NCI-H2196 treated with DMSO at 0.1 percent for 48 hours (cell line): Measurements from ENCODE around the gene F2RL1.
"Not testable (repeated sequence)": the region's sequence is repeated elsewhere in the genome, so short reads cannot be mapped to it uniquely, and the experiment has no call there.

Source experiments
- DNase-seq: peaks from one replicate; lab custom pipeline; 2025; ENCODE audit not compliant: unreplicated experiment; lab: John Stamatoyannopoulos, UW

The F2RL1 gene

DNA sequence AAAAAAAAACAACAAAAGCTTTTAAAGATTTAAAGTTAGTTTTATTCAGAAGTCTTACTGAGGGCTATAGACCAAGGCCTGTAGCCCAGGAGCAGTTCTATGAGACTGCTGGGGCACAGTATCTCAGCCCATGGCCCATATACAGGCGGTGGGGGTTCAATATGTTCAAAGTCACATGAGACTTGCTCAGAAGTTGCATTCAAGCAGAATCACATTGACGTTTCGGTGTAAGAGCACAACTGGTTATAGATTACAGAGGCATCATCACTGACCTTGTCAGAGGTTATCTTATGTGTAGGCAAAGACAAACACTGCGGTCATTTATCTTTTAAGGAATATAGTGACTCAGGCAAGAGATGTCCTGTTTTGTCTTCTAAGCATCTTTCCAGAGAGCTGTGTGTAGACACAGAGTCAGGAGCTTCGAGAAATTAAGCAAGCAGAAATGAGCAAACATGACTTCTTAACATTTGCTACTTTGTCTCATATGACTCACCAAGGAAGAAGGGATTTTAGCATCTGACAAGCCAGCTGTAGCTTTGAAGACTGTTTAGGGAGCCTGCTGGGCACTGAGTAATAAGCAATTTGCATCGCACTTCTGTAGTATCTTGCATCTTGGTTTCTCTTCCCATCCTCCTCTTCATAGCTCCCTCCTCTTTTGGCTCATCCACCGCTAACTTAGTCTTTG, 12.9 kb upstream of the F2RL1 start:
- no peak for DNase-seq

DNA sequence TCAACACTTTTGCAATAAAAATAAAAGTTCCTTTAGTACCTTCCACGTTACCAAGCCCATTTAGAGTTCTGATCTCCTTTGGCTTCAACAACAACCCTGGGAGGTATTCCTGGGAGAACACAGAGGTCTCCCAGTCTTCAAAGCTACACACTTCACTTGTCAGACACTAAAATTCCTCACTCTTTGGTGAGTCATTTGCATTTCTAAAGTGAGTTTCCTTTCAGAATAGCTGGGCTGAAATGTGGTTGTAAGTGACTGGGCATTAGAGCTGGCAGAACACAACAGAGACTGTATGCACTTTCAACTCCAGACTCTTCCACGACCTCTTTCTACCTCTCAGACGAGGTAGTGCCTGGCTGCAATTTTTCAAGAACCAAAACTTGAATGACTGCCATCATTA, 11.5 kb upstream of the F2RL1 start:
- no peak for DNase-seq

DNA sequence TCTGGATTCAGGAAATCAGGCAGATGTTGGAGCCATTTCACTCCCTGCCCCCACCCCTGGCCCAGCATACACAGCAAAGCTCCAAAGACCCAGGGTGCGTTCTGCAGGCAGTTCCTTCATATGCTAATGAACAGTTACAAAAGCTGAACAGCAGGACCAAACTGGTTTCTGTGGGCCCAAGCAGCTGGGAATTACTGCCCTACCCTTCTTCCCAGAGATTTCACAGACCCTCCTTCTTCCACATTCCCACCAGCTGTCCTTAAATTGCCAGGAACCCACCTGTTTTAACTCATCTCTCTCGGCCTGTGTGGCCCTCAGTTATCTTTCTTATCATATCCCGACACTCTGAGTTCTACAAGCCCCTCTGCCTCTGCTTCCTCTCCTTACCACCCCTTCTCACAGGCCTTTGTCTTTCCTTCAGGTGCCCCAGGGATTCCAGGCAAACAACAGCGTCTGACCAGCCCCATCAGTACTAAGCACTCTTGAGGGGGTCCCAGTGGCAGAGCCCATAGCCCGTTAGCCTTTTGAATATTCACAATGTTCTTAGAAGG, 10.6 kb upstream of the F2RL1 start:
- DNase-seq: no peak

DNA sequence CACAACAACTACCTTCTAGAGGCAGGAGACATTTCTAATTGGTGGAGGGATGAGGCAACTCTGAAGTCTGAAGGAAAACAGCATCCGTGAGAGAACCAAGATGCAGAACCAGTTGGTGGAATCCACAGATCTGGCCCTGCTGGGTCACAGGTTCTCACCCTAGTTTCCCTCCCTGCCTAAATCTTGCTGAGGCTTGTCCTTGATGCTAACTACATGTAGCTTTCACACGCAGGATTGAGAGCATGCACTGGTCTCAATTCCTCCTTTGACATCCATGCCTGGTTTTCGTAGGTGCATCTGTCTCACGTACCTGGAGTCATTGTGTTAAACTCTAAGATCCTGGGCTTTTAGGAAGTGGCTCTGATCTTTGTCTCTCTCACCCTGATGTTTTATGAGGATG, 9.7 kb upstream of the F2RL1 start:
- no peak for DNase-seq

DNA sequence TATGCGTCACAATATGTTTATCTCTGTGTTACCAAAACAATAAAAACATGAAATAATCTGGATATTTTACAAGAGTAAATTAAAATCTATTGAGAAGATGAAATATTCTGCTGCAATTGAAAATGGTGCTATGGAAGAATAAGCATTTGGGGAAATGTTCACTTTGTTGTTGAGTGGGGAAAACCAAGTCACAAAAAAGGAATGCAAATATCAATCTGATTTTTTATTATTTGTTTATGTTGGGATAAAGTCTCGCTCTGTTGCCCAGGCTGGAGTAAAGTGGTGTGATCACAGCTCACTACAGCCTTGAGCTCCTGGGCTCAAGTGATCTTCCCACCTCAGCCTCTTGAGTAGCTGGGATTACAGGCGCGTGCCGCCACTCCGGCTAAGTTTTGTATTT, 8.6 kb upstream of the F2RL1 start:
- no peak for DNase-seq

DNA sequence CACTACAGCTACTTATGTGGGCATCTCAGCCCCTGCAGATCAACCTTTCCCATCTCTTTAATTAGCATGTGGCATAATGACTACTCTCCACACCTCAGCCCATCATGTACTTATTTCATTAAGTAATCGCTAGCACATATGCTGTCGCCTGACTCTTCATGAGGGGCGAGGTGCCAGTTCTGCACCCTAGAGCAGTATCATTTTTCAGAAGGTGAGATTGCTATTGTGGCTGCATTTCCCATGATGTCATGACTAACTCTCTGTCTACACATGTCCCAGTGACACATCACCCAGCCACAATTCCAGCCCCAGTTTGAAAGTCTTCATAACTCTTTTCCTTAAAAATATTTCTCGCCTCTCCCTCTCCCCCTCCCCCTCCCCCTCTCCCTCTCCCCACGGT, 7.6 kb upstream of the F2RL1 start:
- no peak for DNase-seq

DNA sequence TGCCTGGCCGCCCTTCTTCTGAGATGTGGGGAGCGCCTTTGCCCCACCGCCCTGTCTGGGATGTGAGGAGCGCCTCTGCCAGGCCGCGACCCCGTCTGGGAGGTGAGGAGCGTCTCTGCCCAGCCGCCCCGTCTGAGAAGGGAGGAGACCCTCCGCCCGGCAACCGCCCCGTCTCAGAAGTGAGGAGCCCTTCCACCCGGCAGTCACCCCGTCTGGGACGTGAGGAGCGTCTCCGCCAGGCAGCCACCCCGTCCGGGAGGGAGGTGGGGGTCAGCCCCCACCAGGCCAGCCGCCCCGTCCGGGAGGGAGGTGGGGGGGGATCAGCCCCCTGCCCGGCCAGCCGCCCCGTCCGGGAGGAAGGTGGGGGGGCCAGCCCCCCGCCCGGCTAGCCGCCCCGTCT, 6.6 kb upstream of the F2RL1 start:
- DNase-seq: not testable (repeated sequence)

DNA sequence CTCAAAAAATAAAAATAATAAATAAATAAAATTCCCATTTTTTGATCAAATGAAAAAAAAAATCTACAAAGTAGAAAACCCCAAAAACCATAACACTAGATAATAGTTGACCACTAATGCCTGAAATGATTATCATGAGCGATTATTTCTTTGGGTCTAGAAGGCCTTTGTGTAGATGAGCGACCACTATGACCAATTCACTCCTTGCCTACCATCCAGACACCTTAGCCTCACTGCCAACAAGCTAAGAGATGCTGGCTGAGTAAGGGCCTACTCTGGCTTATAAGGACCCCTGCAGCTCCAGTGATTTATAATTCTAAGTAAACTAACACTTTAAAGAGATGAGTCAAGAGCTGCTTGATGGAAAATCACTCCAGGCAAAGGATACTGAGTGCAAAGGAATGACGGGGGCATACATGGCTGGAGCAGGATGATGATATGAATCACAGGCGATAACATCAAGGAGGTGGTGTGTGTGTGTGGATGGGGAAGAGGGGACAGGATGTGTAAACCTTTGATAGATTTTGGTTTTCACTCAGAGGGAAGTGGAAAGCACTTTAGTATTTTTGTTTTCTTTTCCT, 4.8 kb upstream of the F2RL1 start:
- DNase-seq: no peak

DNA sequence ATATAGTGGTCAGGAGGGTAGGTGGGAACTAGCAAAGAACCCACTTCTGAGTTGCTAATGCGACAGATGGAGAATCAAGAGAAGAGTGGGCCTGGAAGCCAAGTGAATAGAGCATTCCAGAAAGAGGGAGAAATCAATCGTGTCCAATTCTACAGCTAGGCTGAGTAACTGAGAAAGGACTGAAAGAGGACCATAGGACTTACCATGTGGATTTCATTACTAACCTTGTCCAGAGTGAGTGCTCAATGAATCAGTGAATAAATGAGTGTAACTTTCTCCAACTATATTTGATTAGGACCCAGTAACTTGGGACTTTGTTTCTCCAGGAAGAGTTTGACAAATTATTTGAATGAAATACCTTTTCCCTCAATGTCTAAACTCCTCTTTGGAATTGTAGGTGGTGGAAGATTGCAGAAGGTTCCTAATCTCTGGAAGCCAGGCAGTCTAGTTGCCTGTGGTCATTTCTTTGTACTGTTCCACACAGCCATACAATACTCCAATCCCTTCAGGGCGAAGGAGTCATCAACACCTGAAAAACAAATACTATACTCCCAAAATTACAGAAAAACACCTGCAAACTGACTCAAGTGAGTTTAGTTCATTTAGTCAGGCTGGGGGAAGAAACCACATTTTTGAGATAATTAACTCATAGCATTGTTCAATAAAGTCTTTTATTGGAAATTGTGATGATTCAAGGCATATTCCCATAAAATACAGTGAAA, 2.6 kb upstream of the F2RL1 start:
- DNase-seq: no peak

DNA sequence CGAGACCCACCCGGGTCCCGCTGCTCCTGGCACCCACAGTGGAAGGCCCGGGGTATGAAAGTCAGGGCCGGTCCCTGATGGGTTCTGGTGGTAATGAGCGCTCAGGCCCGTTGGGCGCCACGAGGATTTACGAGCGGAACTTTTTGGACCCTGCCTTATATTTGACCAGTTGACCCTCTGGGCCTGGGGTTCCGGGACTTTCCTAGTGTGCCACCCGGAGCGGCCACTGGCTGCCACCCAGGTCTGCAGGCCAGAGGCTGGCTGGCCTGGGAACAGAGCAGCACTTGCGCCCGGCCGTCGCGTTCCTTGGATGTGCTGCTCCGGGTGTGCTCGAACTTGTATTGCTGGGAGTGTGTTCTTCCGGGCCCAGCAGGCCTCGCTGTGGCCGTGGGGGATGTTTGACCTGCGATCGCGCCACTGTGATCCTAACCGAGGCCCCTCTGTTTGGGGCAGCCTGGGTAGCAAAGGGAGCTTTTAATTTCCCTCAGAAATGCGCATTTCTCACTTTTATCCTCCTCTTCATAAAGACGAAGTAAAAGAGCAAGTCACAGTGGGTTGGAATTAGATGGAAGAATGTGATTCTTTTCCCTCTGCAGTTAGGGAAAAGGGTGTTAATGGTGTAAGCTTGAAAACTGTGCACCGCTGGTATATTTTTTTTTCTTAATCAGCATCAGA, 1.2 kb downstream of the F2RL1 start:
- no peak for DNase-seq

DNA sequence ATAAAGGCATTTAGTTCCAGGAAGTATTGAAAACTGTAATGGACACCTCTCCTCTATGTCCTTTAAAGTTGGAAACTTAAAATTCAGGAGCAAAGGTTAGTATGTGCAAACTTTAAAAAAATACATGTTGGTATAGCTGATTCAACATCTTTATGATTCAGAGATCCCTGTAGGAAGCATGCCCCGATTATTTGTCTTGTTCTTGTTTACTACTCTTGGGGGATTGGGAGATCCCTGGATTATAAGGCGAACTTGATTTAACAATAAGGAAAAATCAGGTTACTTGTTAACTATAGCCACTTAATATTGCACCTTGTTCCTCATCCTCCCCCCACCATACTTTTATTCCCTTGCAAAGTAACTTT, 1.7 kb downstream of the F2RL1 start:
- no peak for DNase-seq

DNA sequence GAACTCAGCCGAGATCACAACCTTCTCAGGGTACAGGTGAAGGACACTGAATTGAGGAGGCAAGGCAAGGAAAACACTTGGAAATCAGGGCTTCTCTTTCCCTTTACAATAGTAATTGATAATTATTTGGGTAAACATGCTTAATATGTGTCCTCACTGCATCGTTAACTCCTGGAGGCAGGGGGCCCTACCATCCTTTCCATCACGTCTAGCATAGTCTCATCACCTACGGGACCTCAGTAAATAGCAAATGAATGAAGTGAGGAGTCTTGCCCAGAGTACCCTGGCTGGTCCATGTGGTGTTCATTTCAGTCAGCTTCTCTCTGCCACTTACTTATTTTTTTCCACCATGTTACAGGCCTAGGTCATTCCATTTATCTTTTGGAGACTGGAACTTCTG, 2.3 kb downstream of the F2RL1 start:
- no peak for DNase-seq

DNA sequence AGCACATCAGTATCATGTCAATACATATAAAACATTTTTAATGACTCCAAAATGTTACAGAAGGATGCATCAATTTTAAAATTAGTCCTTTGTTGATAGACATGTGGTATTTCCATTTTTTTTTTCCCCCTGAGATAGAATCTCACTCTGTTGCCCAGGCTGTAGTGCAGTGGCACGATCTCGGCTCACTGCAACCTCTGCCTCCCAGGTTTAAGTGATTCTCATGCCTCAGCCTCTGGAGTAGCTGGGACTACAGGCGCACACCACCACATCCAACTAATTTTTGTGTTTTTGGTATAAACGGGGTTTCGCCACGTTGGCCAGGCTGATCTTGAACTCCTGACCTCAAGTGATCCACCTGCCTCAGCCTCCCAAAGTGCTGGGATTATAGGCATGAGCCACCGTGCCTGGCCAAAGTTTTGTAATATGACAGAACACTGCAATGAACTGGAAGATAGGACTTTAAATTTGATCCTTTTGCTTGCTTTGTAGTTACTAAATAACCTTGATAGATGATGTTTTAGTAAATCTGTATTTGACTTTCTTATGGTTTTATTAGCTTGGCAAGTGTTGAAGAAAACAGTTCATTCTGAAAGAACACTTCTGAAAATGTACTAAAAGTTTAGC, 3.4 kb downstream of the F2RL1 start:
- DNase-seq: not testable (repeated sequence)

DNA sequence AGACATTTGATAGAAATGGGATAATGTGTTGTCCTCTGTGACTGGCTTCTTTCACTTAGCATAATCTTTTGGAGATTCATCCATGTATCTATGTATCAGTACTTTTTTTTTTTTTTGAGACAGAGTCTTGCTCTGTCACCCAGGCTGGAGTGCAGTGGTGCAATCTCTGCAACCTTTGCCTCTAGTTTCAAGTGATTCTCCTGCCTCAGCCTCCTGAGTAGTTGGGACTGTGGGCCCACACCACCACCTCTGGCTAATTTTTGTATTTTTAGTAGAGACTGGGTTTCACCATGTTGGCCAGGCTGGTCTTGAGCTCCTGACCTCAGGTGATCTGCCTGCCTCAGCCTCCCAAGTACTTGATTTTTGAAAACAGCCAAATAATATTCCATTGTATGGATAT, 7.6 kb downstream of the F2RL1 start:
- not testable (repeated sequence) for DNase-seq

DNA sequence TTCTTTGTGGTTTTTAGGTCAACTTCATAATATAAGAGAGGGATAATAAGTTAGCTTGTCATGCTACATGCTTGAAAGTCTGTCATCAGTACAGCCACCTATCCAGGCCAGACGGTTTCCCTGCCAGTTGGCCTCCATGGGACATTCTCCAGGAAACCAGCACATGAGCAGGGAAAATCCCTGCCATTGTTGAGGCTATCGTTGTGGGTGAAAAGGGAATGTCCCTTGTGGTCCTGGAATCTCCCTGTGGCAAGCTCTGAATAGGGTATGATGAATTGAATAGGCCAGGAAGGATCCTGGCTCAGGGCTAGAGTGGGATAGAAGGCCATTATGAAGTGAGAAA, 12.3 kb downstream of the F2RL1 start:
- no peak for DNase-seq

DNA sequence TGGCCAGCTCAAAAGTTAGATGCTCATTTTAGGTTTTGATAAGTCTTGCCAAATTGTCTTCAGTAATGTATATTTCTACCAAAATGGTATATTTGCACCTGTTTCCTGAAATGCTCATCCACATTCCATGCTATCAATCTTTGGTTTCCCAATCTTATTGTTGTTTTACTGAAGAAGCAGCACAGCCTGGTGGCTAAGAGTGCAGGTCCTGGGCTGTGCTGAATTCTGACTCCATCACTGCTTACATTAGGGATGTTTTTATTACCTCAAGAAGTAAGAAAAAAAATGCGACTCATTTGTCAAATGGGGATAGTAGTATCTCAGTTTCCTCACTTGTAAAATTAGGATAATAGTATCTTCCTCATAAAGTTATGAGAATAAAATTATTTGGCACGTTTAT, 17.4 kb downstream of the F2RL1 start:
- no peak for DNase-seq

DNA sequence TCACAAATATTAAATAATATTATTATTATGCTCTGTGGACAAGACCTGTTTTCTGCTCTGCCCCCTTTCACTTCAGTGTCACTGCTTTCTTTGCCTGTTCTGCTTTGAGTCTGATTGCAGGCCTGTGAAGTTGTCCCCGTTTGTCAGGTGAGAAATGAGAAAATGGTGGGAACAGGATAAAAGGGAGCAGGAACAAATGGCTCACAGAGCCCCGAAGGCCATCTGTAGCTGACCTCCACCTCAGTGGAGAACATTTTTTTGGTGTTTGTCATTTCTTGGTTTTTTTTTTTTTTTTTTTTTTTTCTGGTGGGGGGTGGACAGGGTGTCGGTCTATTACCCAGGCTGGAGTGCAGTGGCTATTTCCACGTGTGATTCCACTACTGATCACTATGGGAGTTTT, 17.8 kb downstream of the F2RL1 start:
- DNase-seq: no peak

DNA sequence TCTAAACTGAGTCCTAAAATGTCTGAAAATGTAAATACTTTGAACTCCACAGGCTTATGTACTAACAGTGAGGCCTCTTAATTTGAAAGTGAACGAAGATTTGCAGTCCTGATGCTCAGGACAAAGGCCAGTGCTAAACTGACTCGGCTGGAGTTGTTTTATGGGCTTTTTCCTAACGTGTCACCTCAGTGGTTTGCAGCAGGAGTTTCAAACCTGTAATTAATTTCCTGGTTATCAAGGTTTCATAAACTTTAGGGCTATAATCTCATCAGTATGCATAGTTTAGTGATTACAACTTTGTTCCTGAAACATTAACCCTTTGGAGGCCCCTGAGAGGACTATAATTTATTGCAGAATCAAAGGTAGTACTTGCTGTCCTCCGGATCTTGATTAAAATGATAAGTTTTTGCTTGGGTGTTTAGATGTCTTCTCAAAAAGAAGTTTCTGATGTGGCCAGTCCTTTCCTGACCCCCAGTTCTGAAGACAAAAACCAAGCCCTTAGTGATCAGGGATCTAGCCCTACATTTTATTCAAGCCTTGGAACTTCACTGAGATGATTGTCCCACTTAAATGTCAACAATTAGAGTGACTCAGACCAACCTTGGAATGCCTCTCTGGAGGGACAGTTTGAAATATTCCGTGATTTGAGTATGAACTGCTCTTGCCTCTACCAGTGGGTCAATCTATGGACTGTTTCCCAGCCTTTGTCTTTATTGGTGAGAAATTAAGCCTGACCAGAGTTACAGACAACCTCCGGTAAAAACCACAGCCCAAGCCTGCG, 19.8 kb downstream of the F2RL1 start:
- DNase-seq: no peak

DNA sequence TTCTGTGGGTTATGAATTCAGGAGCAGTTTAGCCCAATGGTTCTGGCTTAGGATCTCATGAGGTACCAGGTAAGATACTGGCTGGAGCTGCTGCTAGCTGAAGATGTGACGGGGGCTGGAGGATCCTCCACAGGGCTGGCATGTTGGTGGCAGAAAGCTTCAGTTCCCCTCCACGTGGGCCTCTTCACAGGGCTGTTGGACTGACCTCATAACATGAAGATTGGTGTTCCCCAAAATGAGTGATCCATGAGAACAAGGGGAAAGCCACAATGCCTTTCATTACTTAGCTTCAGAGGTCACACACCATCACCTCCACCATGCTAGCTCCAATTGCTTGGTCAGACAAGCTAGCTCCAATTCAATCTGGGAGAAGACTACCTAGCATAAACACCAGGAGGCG, 22.5 kb downstream of the F2RL1 start:
- no peak for DNase-seq

DNA sequence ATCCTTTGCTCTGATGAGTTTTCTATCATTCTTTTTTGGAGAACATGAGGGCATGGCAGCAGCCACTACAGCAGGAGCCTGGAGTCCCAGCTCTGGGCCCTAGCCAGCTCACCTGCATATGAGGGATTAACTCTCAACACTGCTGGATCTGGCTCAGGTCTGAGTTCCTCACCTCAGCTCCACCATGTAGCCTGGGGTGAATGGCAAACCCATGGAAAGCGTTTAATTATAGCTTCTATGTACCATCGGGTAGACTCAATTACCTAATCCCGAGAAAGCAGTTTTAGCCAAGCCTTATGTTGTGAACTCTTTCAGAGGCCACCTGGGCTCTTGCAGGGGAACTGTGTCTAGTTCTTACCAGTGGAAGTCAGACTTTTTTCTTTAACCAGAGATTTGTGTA, 27.1 kb downstream of the F2RL1 start:
- no peak for DNase-seq
